Measurements from ENCODE around the gene CCL23. TPM values are rescaled to one million over a fixed set of nuclear protein-coding genes. Genes with fewer than 3 reads are reported as not detected.

The CCL23 gene
- total and polyA plus RNA-seq, 9 of the 15 experiments (the other 6 are each of a cell fraction or from before 2014, with no cell fraction given) = not detected

DNA sequence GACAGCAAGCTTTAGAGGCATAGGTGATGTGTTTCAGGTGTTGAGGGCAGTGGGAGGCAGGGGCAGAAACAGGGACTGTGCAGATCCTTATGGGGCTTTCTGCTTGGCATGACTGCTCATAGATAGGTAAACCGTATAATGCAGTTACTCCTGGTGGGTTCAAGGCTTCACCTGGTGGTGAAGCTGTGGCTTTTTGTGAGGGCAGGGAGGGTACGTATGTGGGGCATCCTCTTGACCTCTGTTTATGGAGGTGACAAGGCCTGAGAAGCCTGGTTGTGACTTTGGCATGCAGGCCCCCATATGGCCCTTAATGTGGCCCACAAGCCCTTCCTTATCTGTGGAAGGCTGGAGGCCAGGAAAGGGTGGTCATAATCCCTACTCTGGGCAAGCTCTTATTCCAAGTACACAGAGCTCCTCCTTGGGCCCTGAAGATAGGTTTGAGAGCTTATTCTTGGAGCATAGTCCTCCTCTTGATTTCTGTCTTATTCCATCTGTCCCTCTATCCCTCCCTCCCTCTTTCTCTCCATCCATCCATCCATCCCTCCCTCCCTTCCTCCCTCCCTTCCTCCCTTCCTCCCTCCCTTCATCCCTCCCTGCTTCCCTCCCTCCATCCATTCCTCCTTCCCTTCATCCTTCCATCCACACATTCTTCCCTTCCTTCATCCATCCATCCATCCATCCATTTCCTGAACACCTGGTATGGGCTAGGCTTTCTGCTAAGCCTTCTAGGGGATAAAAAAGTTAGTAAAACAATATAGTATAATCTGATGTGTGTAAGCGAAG lies 35.2 kb downstream of the CCL23 start (continued):
- TF ChIP-seq, protein P1, sequence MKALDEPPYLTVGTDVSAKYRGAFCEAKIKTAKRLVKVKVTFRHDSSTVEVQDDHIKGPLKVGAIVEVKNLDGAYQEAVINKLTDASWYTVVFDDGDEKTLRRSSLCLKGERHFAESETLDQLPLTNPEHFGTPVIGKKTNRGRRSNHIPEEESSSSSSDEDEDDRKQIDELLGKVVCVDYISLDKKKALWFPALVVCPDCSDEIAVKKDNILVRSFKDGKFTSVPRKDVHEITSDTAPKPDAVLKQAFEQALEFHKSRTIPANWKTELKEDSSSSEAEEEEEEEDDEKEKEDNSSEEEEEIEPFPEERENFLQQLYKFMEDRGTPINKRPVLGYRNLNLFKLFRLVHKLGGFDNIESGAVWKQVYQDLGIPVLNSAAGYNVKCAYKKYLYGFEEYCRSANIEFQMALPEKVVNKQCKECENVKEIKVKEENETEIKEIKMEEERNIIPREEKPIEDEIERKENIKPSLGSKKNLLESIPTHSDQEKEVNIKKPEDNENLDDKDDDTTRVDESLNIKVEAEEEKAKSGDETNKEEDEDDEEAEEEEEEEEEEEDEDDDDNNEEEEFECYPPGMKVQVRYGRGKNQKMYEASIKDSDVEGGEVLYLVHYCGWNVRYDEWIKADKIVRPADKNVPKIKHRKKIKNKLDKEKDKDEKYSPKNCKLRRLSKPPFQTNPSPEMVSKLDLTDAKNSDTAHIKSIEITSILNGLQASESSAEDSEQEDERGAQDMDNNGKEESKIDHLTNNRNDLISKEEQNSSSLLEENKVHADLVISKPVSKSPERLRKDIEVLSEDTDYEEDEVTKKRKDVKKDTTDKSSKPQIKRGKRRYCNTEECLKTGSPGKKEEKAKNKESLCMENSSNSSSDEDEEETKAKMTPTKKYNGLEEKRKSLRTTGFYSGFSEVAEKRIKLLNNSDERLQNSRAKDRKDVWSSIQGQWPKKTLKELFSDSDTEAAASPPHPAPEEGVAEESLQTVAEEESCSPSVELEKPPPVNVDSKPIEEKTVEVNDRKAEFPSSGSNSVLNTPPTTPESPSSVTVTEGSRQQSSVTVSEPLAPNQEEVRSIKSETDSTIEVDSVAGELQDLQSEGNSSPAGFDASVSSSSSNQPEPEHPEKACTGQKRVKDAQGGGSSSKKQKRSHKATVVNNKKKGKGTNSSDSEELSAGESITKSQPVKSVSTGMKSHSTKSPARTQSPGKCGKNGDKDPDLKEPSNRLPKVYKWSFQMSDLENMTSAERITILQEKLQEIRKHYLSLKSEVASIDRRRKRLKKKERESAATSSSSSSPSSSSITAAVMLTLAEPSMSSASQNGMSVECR (CRISPR knock-in tag; IDR thresholded peaks at IDR 0.05) = no peak
- TF ChIP-seq, protein P2, sequence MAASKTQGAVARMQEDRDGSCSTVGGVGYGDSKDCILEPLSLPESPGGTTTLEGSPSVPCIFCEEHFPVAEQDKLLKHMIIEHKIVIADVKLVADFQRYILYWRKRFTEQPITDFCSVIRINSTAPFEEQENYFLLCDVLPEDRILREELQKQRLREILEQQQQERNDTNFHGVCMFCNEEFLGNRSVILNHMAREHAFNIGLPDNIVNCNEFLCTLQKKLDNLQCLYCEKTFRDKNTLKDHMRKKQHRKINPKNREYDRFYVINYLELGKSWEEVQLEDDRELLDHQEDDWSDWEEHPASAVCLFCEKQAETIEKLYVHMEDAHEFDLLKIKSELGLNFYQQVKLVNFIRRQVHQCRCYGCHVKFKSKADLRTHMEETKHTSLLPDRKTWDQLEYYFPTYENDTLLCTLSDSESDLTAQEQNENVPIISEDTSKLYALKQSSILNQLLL (CRISPR knock-in tag; IDR thresholded peaks at IDR 0.05; ENCODE audit: borderline replicate concordance) = no peak
- TF ChIP-seq ILF3 (IDR thresholded peaks at IDR 0.05; ENCODE audit: borderline replicate concordance) (no peak), KLF1 (tag; IDR thresholded peaks at IDR 0.05) (no peak), CAMTA2 (CRISPR knock-in tag; conservative IDR thresholded peaks at IDR 0.05) (no peak), ETV6 (IDR thresholded peaks at IDR 0.05; ENCODE audit: borderline replicate concordance in 1 of 2, low read depth in 2 of 2, low read length in 1 of 2) (no peak), ETV6 (CRISPR knock-in tag; IDR thresholded peaks at IDR 0.05; ENCODE audit: borderline replicate concordance) (no peak)
- TF ChIP-seq, protein P3, sequence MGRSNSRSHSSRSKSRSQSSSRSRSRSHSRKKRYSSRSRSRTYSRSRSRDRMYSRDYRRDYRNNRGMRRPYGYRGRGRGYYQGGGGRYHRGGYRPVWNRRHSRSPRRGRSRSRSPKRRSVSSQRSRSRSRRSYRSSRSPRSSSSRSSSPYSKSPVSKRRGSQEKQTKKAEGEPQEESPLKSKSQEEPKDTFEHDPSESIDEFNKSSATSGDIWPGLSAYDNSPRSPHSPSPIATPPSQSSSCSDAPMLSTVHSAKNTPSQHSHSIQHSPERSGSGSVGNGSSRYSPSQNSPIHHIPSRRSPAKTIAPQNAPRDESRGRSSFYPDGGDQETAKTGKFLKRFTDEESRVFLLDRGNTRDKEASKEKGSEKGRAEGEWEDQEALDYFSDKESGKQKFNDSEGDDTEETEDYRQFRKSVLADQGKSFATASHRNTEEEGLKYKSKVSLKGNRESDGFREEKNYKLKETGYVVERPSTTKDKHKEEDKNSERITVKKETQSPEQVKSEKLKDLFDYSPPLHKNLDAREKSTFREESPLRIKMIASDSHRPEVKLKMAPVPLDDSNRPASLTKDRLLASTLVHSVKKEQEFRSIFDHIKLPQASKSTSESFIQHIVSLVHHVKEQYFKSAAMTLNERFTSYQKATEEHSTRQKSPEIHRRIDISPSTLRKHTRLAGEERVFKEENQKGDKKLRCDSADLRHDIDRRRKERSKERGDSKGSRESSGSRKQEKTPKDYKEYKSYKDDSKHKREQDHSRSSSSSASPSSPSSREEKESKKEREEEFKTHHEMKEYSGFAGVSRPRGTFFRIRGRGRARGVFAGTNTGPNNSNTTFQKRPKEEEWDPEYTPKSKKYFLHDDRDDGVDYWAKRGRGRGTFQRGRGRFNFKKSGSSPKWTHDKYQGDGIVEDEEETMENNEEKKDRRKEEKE (IDR thresholded peaks at IDR 0.05; ENCODE audit: borderline replicate concordance in 1 of 2, control insufficient read depth in 1 of 2, low read depth in 2 of 2, low read length in 1 of 2) = no peak
- TF ChIP-seq, protein P4, sequence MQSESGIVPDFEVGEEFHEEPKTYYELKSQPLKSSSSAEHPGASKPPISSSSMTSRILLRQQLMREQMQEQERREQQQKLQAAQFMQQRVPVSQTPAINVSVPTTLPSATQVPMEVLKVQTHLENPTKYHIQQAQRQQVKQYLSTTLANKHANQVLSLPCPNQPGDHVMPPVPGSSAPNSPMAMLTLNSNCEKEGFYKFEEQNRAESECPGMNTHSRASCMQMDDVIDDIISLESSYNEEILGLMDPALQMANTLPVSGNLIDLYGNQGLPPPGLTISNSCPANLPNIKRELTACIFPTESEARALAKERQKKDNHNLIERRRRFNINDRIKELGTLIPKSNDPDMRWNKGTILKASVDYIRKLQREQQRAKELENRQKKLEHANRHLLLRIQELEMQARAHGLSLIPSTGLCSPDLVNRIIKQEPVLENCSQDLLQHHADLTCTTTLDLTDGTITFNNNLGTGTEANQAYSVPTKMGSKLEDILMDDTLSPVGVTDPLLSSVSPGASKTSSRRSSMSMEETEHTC (IDR thresholded peaks at IDR 0.05) = no peak
- TF ChIP-seq, protein P5, sequence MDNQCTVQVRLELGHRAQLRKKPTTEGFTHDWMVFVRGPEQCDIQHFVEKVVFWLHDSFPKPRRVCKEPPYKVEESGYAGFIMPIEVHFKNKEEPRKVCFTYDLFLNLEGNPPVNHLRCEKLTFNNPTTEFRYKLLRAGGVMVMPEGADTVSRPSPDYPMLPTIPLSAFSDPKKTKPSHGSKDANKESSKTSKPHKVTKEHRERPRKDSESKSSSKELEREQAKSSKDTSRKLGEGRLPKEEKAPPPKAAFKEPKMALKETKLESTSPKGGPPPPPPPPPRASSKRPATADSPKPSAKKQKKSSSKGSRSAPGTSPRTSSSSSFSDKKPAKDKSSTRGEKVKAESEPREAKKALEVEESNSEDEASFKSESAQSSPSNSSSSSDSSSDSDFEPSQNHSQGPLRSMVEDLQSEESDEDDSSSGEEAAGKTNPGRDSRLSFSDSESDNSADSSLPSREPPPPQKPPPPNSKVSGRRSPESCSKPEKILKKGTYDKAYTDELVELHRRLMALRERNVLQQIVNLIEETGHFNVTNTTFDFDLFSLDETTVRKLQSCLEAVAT (IDR thresholded peaks at IDR 0.05) = no peak
